ENCODE measurements around the gene CAMK1. TPM values are rescaled to one million over a fixed set of nuclear protein-coding genes. Genes with fewer than 3 reads are reported as not detected.

Gene CAMK1
- total RNA-seq, 1 experiment from 2014 or later, result 19.7 TPM

DNA sequence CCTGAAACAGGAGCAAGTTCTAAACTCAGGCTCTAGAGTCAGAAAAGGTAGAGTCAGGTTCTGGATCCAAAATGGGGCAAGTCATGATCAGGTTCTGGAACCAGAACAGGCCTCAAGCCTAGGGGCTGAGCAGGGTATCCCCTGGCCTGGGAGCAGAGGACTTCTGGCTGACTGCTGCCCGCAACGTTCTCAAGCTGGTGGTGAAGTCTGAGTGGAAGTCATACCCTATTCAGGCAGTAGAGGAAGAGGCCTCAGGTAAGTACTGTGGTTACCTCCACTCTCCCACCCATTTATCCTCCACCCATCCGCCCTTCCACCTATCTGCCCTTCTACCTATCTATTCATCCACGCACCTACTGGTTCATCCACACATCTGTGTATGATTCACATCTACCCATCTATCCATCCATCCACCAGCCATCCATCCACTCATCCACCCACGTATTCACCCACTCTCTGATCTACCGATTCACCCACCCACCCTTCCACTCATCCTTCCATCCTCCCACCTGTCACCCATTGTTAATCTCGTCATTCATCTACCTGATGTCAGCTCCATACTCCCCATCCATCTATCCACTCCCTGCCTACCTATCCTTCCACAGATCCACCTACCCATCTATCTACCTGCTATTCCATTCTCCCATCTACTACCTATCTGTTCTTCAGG is 49.1 kb upstream of the CAMK1 start:
- CTCF ChIA-PET, result interaction anchor here (1.9 kb wide), 1 partner anchor 10 kb away, joined by 4 read pairs; no protein-coding TSS in a partner anchor
- no TSS peak for BruUV-seq (replicated peaks)
- peaks cover 0 to under 1% of the 10 kb centered on the region in 2 experiments; a peak in 2 of 4 replicates for H3K36me3 ChIP-seq (ENCODE audit: control insufficient read depth in 1 of 2, insufficient read depth in 2 of 2, low read length in 2 of 2)
- TF ChIP-seq YY1 (IDR thresholded peaks at IDR 0.05; ENCODE audit: extremely low read depth, insufficient replicate concordance, low read depth, low read length) (no peak), TCF7L2 (IDR thresholded peaks at IDR 0.05; ENCODE audit: borderline replicate concordance, extremely low read depth, insufficient read depth, insufficient read length) (no peak), ZNF274 (IDR thresholded peaks at IDR 0.05; ENCODE audit: low read depth, low read length) (no peak), CEBPB (IDR thresholded peaks at IDR 0.05; ENCODE audit: low read depth) (no peak), ELF1 (IDR thresholded peaks at IDR 0.05; ENCODE audit: borderline replicate concordance, low read depth) (no peak), POLR2AphosphoS5 (IDR thresholded peaks at IDR 0.05; ENCODE audit: low read depth, low read length) (no peak), EZH2phosphoT487 (IDR thresholded peaks at IDR 0.05; ENCODE audit: borderline replicate concordance) (no peak), CBX3 (IDR thresholded peaks at IDR 0.05; ENCODE audit: low read depth) (no peak), ZFX (IDR thresholded peaks at IDR 0.05) (no peak), RAD21 (IDR thresholded peaks at IDR 0.05; ENCODE audit: low read depth) (no peak), JUND (IDR thresholded peaks at IDR 0.05) (no peak), EZH2 (IDR thresholded peaks at IDR 0.05) (no peak), SP1 (IDR thresholded peaks at IDR 0.05; ENCODE audit: low read depth) (no peak), POLR2A (IDR thresholded peaks at IDR 0.05; ENCODE audit: borderline replicate concordance, extremely low read depth, insufficient read depth, insufficient read length) (no peak)
- TF ChIP-seq, protein P1, sequence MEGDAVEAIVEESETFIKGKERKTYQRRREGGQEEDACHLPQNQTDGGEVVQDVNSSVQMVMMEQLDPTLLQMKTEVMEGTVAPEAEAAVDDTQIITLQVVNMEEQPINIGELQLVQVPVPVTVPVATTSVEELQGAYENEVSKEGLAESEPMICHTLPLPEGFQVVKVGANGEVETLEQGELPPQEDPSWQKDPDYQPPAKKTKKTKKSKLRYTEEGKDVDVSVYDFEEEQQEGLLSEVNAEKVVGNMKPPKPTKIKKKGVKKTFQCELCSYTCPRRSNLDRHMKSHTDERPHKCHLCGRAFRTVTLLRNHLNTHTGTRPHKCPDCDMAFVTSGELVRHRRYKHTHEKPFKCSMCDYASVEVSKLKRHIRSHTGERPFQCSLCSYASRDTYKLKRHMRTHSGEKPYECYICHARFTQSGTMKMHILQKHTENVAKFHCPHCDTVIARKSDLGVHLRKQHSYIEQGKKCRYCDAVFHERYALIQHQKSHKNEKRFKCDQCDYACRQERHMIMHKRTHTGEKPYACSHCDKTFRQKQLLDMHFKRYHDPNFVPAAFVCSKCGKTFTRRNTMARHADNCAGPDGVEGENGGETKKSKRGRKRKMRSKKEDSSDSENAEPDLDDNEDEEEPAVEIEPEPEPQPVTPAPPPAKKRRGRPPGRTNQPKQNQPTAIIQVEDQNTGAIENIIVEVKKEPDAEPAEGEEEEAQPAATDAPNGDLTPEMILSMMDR (IDR thresholded peaks at IDR 0.05 in 2 of 3, conservative IDR thresholded peaks at IDR 0.05 in 1 of 3; ENCODE audit: borderline replicate concordance in 1 of 3, insufficient read depth in 1 of 3, low read depth in 2 of 3, low read length in 2 of 3), result no peak
- TF ChIP-seq, protein P2, sequence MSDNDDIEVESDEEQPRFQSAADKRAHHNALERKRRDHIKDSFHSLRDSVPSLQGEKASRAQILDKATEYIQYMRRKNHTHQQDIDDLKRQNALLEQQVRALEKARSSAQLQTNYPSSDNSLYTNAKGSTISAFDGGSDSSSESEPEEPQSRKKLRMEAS (IDR thresholded peaks at IDR 0.05), result no peak
- TF ChIP-seq, protein P3, sequence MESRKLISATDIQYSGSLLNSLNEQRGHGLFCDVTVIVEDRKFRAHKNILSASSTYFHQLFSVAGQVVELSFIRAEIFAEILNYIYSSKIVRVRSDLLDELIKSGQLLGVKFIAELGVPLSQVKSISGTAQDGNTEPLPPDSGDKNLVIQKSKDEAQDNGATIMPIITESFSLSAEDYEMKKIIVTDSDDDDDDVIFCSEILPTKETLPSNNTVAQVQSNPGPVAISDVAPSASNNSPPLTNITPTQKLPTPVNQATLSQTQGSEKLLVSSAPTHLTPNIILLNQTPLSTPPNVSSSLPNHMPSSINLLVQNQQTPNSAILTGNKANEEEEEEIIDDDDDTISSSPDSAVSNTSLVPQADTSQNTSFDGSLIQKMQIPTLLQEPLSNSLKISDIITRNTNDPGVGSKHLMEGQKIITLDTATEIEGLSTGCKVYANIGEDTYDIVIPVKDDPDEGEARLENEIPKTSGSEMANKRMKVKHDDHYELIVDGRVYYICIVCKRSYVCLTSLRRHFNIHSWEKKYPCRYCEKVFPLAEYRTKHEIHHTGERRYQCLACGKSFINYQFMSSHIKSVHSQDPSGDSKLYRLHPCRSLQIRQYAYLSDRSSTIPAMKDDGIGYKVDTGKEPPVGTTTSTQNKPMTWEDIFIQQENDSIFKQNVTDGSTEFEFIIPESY (IDR thresholded peaks at IDR 0.05; ENCODE audit: extremely low read depth, insufficient replicate concordance, low read length), result no peak
- POLR2A ChIA-PET, result no interaction called here
- ATAC-seq, result no peak
- no peak overlapping the region for H2AFZ ChIP-seq (ENCODE audit: low read depth, low read length, poor library complexity, severe bottlenecking)
- H3K9me2 ChIP-seq (ENCODE audit: insufficient read depth), result no peaks in the 10 kb centered on the region
- H3K27ac ChIP-seq (ENCODE audit: low read depth, low read length), result no peak overlapping the region
- DNase-seq (ENCODE audit: low read depth, low spot score), result no peak
- intact Hi-C loops (cut with micrococcal nuclease), result no loop called here
- no peaks in the 10 kb centered on the region for H3K27me3 ChIP-seq (ENCODE audit: insufficient read depth, low read length)
- H3K9me3 ChIP-seq (ENCODE audit: control insufficient read depth in 1 of 2, insufficient read depth in 1 of 2, low read depth in 1 of 2, low read length in 2 of 2), result no peaks in the 10 kb centered on the region
- RAD21 ChIA-PET (ENCODE audit: low non-redundant PET in 1 of 2, low total read pairs in 2 of 2, uncharacterized antibody in 2 of 2, unreplicated experiment in 2 of 2), result no interaction called here
- no peaks in the 10 kb centered on the region for H4K20me1 ChIP-seq (ENCODE audit: insufficient read depth)
- H3K4me2 ChIP-seq (ENCODE audit: low read length), result no peak overlapping the region
- no peak overlapping the region for H3K4me3 ChIP-seq (replicated peaks in 1 of 2; ENCODE audit: low read depth in 1 of 2, low read length in 2 of 2)
- H3K4me1 ChIP-seq (ENCODE audit: control insufficient read depth in 1 of 2, insufficient read depth in 2 of 2, low read length in 2 of 2), result no peaks in the 10 kb centered on the region
- no peaks in the 10 kb centered on the region for H3K79me2 ChIP-seq (ENCODE audit: insufficient read depth, low read length)
- H3K9ac ChIP-seq (ENCODE audit: low read length), result no peak overlapping the region
